ENCODE data around the gene PRELID2. TPM values are rescaled to one million over a fixed set of nuclear protein-coding genes. Genes with fewer than 3 reads are reported as not detected.

Gene PRELID2
- total RNA-seq, 2 donors from 2014 or later, result 6.7 to 14.3 TPM

DNA sequence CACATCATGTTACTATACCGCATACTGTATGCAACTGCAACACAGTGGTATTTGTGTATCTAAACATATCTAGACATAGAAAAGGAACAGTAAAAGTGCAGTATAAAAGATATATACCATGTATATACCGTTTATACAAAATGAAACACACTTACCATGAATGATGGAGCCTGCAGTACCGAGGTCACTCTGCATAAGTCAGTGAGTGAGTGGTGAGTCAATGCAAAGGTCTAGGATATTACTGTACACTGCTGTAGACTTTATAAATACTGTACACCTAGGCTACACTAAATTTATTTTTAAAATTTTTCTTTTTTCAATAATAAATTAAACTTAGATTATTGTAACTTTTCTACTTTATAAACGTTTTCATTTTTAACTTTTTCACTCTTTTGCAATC lies 29.3 kb downstream of the PRELID2 start:
- no peak overlapping the region for H3K4me3 Mint-ChIP-seq
- DNase-seq, result no peak
- no peaks in the 10 kb centered on the region for H3K27me3 ChIP-seq (ENCODE audit: control insufficient read depth, insufficient read depth, low read length, poor library complexity, severe bottlenecking)
- H3K4me3 ChIP-seq (ENCODE audit: low read length), result no peak overlapping the region
- H3K9ac ChIP-seq (ENCODE audit: extremely low read depth, low read length, poor library complexity, severe bottlenecking), result no peak overlapping the region
- TF ChIP-seq CTCF (conservative IDR thresholded peaks at IDR 0.05), result no peak
- no peak overlapping the region for H3K27ac ChIP-seq (ENCODE audit: low read depth, low read length)
- H3K9me3 ChIP-seq (ENCODE audit: control insufficient read depth, low read length), result no peaks in the 10 kb centered on the region
- peaks cover 22% of the 10 kb centered on the region for H3K4me1 Mint-ChIP-seq
- no peaks in the 10 kb centered on the region for H3K36me3 ChIP-seq (ENCODE audit: control insufficient read depth, insufficient read depth, low read length)
- H3K36me3 Mint-ChIP-seq (ENCODE audit: low read depth), result no peaks in the 10 kb centered on the region
- no peak overlapping the region for H3K27ac Mint-ChIP-seq
- H3K27me3 Mint-ChIP-seq (ENCODE audit: insufficient read depth), result no peaks in the 10 kb centered on the region
- H3K9me3 Mint-ChIP-seq, result no peaks in the 10 kb centered on the region
- H3K4me1 ChIP-seq (ENCODE audit: control insufficient read depth, insufficient read depth, low read length), result peaks cover 8% of the 10 kb centered on the region
- 95 to 100% methylated on average over 1 to 3 of the region's 4 CpGs for WGBS, 2 experiments (ENCODE audit: insufficient coverage in 1 of 2, insufficient read length in 1 of 2)

- Histone ChIP-seq H3K4me3 (ENCODE audit: low read length) (no peak overlapping the region), H3K9me3 (ENCODE audit: control insufficient read depth, low read length) (no peaks in the 10 kb centered on the region), H3K9ac (ENCODE audit: extremely low read depth, low read length, poor library complexity, severe bottlenecking) (no peak overlapping the region), H3K36me3 (ENCODE audit: control insufficient read depth, insufficient read depth, low read length) (no peaks in the 10 kb centered on the region), H3K27ac (ENCODE audit: low read depth, low read length) (no peak overlapping the region), H3K27me3 (ENCODE audit: control insufficient read depth, insufficient read depth, low read length, poor library complexity, severe bottlenecking) (no peaks in the 10 kb centered on the region), H3K4me1 (ENCODE audit: control insufficient read depth, insufficient read depth, low read length) (peaks cover 8% of the 10 kb centered on the region)
- no peak for DNase-seq
- Mint-ChIP-seq H3K27ac (no peak overlapping the region), H3K4me1 (peaks cover 22% of the 10 kb centered on the region), H3K36me3 (ENCODE audit: low read depth) (no peaks in the 10 kb centered on the region), H3K9me3 (no peaks in the 10 kb centered on the region), H3K27me3 (ENCODE audit: insufficient read depth) (no peaks in the 10 kb centered on the region), H3K4me3 (no peak overlapping the region)
- no peak for TF ChIP-seq CTCF (conservative IDR thresholded peaks at IDR 0.05)
- WGBS, 2 experiments (ENCODE audit: insufficient coverage in 1 of 2, insufficient read length in 1 of 2), result 66 to 77% methylated on average over 2 to 3 of the region's 3 CpGs
These were observed 30.4 kb downstream of the PRELID2 start for GRCh38 chr5:145804701-145805100.

GRCh38 chr5:145803112-145804004 lies 31.8 kb downstream of the PRELID2 start:
- no peaks in the 10 kb centered on the region for H3K9me3 Mint-ChIP-seq
- TF ChIP-seq CTCF (conservative IDR thresholded peaks at IDR 0.05), result no peak
- no peaks in the 10 kb centered on the region for H3K27me3 Mint-ChIP-seq (ENCODE audit: insufficient read depth)
- Histone ChIP-seq H3K27me3 (ENCODE audit: control insufficient read depth, insufficient read depth, low read length, poor library complexity, severe bottlenecking) (no peaks in the 10 kb centered on the region), H3K4me1 (ENCODE audit: control insufficient read depth, insufficient read depth, low read length) (peaks cover 8% of the 10 kb centered on the region), H3K9me3 (ENCODE audit: control insufficient read depth, low read length) (no peaks in the 10 kb centered on the region), H3K27ac (ENCODE audit: low read depth, low read length) (no peak overlapping the region), H3K36me3 (ENCODE audit: control insufficient read depth, insufficient read depth, low read length) (no peaks in the 10 kb centered on the region), H3K9ac (ENCODE audit: extremely low read depth, low read length, poor library complexity, severe bottlenecking) (no peak overlapping the region), H3K4me3 (ENCODE audit: low read length) (peak overlapping the region; percentile 20)
- no peaks in the 10 kb centered on the region for H3K36me3 Mint-ChIP-seq (ENCODE audit: low read depth)
- no peak overlapping the region for H3K4me3 Mint-ChIP-seq
- no peak for DNase-seq
- H3K27ac Mint-ChIP-seq, result peak overlapping the region; percentile 76
- H3K4me1 Mint-ChIP-seq, result peaks cover 22% of the 10 kb centered on the region
- 91 to 98% methylated on average over 5 to 9 of the region's 9 CpGs for WGBS, 2 experiments (ENCODE audit: insufficient coverage in 1 of 2, insufficient read length in 1 of 2)

All from endodermal cell (in vitro differentiated cells).